HG03175 (cell line): ENCODE data around the gene CDCP2.
"Not testable (repeated sequence)": the region's sequence is repeated elsewhere in the genome, so short reads cannot be mapped to it uniquely, and the experiment has no call there.

Experiments used
- ATAC-seq: cut with Tn5 transposase; IDR thresholded peaks from one replicate; pipeline ENCODE4 v1.9.1; 2021; ENCODE audit warnings: mild to moderate bottlenecking, moderate library complexity; ENCODE audit not compliant: unreplicated experiment

Gene CDCP2

GRCh38 chr1:54117815-54118563 lies 34.8 kb downstream of the CDCP2 start:
- ATAC-seq: no peak

GRCh38 chr1:54115520-54115919 lies 37.3 kb downstream of the CDCP2 start:
- ATAC-seq: no peak

GRCh38 chr1:54114955-54115354 lies 37.8 kb downstream of the CDCP2 start:
- ATAC-seq: no peak

GRCh38 chr1:54114001-54114400 lies 38.8 kb downstream of the CDCP2 start:
- no peak for ATAC-seq

GRCh38 chr1:54112705-54113368 lies 40.0 kb downstream of the CDCP2 start:
- ATAC-seq: no peak

- no peak for ATAC-seq
Observed at GRCh38 chr1:54112027-54112426, 40.8 kb downstream of the CDCP2 start.

GRCh38 chr1:54111624-54112023 lies 41.2 kb downstream of the CDCP2 start:
- ATAC-seq: no peak

- no peak for ATAC-seq
Observed at GRCh38 chr1:54110996-54111395, 41.8 kb downstream of the CDCP2 start.

- ATAC-seq: no peak
Observed at GRCh38 chr1:54109129-54110090, 43.4 kb downstream of the CDCP2 start.

- no peak for ATAC-seq
Observed at GRCh38 chr1:54108156-54108555, 44.6 kb downstream of the CDCP2 start.

GRCh38 chr1:54107131-54107530 lies 45.7 kb downstream of the CDCP2 start:
- ATAC-seq: no peak

- no peak for ATAC-seq
Observed at GRCh38 chr1:54105736-54106269, 47.0 kb downstream of the CDCP2 start.

GRCh38 chr1:54105080-54105479 lies 47.7 kb downstream of the CDCP2 start:
- no peak for ATAC-seq

GRCh38 chr1:54104613-54105012 lies 48.2 kb downstream of the CDCP2 start:
- ATAC-seq: not testable (repeated sequence)

- ATAC-seq: no peak
Observed at GRCh38 chr1:54103414-54103813, 49.4 kb downstream of the CDCP2 start.

- ATAC-seq: no peak
Observed at GRCh38 chr1:54100500-54100899, 52.3 kb downstream of the CDCP2 start.

GRCh38 chr1:54099061-54099610 lies 53.7 kb downstream of the CDCP2 start:
- no peak for ATAC-seq

GRCh38 chr1:54096877-54097240 lies 55.9 kb downstream of the CDCP2 start:
- ATAC-seq: no peak

- ATAC-seq: no peak
Observed at GRCh38 chr1:54096227-54096876, 56.4 kb downstream of the CDCP2 start.

- no peak for ATAC-seq
Observed at GRCh38 chr1:54095546-54096226, 57.1 kb downstream of the CDCP2 start.
